GM19467 (cell line): Measurements from ENCODE around the gene TUBA4B.
"Not testable (repeated sequence)": the region's sequence is repeated elsewhere in the genome, so short reads cannot be mapped to it uniquely, and the experiment has no call there.

Experiments
- ATAC-seq: cut with Tn5 transposase; IDR thresholded peaks from one replicate; pipeline ENCODE4 v1.9.1; 2021; ENCODE audit warnings: mild to moderate bottlenecking, moderate library complexity; ENCODE audit not compliant: unreplicated experiment

TUBA4B gene

GRCh38 chr2:219273937-219274336 is 20.9 kb downstream of the TUBA4B start:
- ATAC-seq: no peak

GRCh38 chr2:219274361-219274921 is 21.4 kb downstream of the TUBA4B start:
- ATAC-seq: no peak

DNA sequence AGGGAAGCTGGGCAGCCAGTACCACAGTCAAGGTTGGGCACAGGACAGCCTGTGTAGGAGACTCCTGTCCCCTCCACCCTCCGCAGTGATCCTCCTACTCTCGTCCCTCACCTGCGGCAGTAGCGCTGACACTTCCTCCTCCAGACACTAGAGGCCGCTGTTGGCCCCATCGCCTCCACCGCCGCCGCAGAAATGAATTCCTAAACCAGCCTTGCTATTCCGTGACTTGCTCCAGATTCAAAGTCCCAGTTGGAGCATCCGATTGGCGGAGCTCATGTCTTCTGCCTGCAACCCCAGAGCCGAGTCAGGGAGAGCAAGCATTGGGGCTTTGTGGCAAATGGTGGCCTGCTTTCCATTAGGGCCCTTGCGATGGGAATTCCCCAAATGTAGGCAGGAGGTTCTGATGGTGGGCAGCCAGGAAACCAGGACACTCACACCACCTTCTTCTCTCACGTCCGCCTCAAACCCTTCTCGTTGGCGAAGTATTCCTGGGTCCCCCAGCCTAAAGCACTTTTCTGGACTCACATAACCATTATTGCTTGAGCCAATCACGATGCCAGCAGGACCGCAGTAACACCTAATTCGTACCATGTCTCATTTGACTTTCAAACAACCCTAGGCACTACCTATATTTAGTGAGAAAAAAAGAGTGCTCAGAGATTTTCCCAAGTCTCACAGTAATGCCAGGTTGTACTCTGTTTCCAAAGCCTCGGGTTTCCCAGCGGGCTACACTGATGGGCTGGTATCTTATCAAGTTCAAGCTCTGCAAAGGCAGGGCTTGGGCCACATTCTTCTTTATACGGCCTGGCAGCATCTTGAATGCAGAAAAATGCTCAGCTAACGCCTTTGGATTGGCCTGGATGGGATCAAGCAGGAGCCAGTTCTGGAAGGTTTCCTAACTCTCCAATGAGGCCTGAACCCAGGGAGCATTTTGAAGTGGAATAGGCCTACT is 24.9 kb downstream of the TUBA4B start:
- peak; percentile 24 for ATAC-seq

DNA sequence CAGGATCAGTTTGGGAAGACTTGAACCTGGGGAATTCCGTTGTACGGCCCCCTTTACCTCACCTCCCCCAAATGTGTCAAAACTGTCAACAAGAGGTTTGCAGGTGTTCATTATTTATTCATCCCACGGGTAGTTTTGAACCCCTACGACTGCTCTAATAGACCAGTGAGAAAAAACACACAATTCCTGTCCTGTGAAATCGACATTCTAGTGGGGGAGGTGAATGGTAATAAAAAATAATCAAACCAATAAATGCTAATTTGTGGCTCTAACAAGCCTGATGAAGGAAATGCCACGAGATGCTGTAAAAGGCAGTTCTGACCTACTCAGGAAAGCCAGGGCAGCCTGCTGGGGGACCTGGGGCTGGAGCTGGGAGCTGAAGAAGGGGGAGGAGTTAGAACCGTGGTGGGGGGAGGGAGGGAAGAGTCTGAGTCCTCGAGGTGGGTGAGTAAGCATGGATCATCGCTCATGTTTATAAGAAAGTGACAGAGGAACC is 25.7 kb downstream of the TUBA4B start:
- ATAC-seq: no peak

GRCh38 chr2:219279151-219279915 is 26.3 kb downstream of the TUBA4B start, which contains the start of gene DNAJB2:
DNAJB2 (plus strand) TSS chr2:219279366; CDS start chr2:219279834, 468 bp downstream.
- peak; percentile 83 for ATAC-seq

GRCh38 chr2:219279916-219280516 is 27.0 kb downstream of the TUBA4B start:
- ATAC-seq: no peak

DNA sequence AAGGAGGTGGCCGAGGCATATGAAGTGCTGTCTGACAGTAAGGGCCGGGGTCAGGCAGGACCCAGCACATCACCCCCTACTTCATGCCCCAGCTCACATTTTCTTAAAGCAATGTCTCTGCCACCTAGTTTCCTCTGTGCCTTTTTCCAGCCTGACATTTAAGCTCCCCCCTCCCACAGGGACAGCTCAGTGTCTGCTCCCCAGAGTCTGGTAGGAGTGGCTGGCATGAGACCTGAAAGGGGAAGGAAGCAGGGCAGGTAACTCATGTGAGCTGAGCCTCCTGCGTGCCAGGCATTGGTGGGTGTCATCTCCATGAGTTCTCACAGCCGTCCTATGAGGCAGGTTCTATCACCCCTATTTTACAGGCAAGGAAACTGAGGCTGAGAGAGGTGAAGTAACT is 27.6 kb downstream of the TUBA4B start:
- ATAC-seq: no peak

GRCh38 chr2:219281588-219281987 is 28.5 kb downstream of the TUBA4B start:
- ATAC-seq: no peak

DNA sequence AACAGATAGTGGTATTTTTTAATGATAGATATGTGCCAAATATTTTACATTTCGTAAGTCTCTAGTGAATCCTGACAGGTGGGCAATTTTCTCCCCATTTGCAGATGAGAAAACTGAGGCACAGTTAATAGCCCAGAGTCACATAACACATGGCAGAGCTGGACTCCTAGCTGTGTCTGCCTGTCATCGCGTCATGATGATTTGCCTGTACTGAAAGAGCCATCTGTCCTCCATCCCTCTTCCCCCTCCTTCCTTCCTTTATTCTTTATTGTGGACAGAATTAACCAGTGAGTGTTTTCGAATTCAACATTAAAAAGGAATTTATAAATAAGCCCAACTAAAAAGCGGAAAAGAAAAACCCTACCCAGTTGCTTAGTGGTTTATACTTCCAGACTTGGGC is 29.3 kb downstream of the TUBA4B start:
- no peak for ATAC-seq

- no peak for ATAC-seq
These were observed 30.0 kb downstream of the TUBA4B start for GRCh38 chr2:219282943-219283581.

GRCh38 chr2:219284501-219285372 is 31.7 kb downstream of the TUBA4B start:
- no peak for ATAC-seq

GRCh38 chr2:219285373-219285735 is 32.3 kb downstream of the TUBA4B start:
- ATAC-seq: no peak

- ATAC-seq: no peak
These were observed 32.9 kb downstream of the TUBA4B start for GRCh38 chr2:219285894-219286425.

GRCh38 chr2:219286436-219287115 is 33.5 kb downstream of the TUBA4B start:
- no peak for ATAC-seq

- ATAC-seq: not testable (repeated sequence)
These were observed 34.0 kb downstream of the TUBA4B start for GRCh38 chr2:219287116-219287440.

- no peak for ATAC-seq
These were observed 34.7 kb downstream of the TUBA4B start for GRCh38 chr2:219287580-219288265.

GRCh38 chr2:219289195-219289536 is 36.1 kb downstream of the TUBA4B start:
- no peak for ATAC-seq
